Amniotic epithelial cell (primary cell): ENCODE measurements around the gene CEBPA.

Experiments
- DNase-seq: peaks from one replicate; pipeline ENCODE4 v3.0.0-alpha.2; 2010; ENCODE audit warnings: low read depth

Gene CEBPA

DNA sequence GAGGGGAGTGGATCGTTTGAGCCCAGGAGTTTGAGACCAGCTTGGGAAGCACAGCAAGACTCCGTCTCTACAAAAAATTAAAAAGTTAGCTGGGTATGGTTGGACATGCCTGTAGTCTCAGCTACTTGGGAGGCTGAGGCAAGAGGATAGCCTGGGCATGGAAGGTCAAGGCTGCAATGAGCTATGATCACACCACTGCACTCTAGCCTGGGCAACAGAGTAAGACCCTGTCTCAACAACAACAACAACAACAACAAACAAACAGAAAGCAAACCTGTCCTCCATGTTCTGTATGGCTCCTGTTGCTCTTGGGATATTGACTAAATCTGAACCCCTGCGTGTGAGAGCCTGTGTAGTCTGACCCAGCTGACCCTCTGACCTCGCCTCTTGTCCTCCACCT is 14.9 kb downstream of the CEBPA start:
- DNase-seq, result no peak

DNA sequence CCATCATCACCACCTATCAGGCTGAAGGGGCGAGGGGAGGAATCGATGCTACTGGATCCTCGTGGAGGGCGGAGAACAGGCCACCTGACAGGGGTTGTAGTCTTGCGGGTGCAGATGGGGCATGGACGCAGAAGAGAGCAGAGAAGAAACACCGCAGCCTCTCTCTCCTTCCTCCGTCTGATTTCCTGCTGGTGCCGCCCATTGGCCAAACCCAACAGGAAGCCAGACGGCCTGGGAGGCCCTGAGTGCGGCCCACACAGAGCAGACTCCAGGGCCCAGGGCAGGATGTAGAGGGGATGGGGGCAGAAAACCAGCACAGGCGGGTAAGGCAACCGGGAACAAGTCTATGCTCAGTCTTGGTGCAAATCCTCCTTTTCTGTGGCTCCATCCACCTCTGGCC is 15.4 kb downstream of the CEBPA start:
- DNase-seq, result no peak

DNA sequence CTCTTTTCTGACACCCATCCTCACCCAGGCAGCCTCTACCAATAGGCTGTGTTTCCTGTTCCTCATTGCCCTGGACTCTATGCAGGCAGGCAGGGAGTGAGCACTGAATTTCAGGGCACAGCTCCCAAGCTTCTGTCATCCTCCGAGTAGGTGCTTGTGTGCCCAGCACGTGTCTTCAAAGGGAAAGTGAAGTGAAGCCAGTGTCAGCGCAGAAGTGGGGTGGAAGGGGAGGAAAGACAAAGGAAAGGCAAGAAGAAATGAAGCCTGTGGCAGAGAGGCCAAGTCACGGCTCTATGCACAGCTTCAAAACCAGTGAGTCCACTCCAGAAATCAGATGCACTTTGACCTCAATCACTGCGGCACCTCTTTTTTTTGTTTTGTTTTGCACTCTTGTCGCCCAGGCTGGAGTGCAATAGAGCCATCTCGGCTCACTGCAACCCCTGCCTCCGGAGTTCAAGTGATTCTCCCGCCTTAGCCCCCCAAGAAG is 16.9 kb downstream of the CEBPA start:
- DNase-seq, result no peak

GRCh38 chr19:33284756-33285155 is 17.6 kb downstream of the CEBPA start:
- DNase-seq, result no peak

GRCh38 chr19:33284146-33284643 is 18.1 kb downstream of the CEBPA start:
- no peak for DNase-seq

GRCh38 chr19:33283589-33283988 is 18.7 kb downstream of the CEBPA start:
- no peak for DNase-seq

DNA sequence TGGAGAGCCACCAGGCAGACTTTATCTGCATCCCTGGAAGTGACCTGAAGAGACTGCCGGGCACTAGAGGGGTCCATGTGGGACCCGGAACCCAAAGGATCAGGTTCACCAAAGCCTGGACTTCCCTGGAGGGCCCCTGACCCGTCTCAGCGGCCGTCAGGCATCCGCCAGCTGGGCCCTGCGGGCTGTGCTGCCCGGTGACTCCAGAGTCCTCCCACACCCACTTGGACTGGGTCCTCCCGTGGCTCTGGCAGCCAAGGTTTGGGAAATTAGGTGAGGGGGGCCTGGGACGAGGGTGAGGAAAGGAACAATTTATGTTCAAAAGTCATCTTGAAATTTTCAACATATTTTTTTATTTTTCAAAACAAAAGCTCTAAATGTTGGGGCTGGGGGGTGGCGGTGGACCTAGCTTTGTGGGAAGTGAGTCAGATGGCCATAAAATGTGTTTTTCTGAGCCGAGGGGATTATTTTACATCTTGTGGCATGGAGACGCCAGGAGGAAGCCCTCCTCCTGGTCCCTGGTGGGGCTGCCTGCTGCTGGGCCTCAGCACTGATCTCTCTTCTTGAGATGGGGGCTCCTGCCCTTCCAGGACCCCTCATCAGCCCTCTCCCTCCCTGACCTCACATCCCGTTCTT is 20.2 kb downstream of the CEBPA start:
- peak; percentile 12 for DNase-seq

DNA sequence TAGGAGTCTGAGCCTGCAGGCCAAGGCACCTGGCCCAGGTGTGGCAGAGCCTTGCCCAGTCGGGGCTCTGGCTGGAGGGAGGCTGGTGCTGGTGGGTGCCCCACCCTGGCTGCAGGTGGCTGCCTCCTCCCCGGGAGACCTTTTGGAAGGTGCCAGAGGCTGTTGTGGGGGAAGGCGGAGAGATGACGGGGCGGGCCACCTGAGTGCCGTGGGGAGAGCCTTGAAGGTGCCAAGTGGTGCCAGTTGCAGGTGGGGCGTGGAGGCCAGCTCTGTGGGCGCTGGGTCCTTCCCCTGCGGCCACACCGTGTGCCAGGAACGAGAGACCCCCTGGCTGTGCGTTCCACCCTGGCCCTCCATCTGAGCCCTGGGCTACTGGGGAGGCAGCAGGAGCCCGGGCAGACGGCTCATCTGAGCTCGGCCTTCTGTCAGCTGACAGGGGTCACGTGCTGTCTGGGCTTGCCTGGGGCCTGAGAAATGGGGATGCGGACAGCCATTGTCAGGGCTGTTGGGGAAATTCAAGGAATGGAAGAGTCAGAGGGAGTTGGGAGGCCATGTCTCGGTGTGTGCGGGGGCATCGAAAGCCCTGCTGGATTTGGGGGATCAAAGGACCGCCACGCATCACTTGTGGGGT is 20.9 kb downstream of the CEBPA start:
- DNase-seq, result no peak

DNA sequence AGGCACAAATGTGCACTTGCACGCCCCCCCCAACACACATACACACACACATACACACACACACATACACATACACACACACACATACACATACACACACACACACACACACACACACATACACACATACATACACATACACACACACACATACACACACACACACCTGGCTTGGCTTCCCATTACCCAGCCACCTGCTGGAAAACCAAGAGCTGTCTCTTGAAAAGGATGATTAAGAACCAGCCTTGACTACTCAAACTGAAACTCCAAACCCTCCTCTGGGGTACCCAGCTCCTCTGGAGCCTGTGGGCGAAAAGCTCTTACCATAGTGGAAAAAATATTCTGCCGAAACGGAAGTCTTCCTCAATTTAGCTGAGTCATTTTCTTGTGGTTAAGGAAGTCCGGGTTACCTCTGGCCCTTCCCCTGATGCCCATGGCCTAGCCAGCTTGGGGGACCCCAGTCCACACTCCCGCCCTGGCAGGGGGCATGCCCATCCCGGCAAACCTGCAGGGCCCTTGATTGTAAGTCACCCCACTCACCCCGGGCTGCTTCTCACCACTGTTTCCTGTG is 21.9 kb downstream of the CEBPA start:
- DNase-seq, result no peak

- DNase-seq, result no peak
These were observed 22.6 kb downstream of the CEBPA start for GRCh38 chr19:33279430-33280350.

GRCh38 chr19:33278403-33279269 is 23.7 kb downstream of the CEBPA start:
- no peak for DNase-seq

GRCh38 chr19:33278023-33278402 is 24.3 kb downstream of the CEBPA start:
- no peak for DNase-seq

DNA sequence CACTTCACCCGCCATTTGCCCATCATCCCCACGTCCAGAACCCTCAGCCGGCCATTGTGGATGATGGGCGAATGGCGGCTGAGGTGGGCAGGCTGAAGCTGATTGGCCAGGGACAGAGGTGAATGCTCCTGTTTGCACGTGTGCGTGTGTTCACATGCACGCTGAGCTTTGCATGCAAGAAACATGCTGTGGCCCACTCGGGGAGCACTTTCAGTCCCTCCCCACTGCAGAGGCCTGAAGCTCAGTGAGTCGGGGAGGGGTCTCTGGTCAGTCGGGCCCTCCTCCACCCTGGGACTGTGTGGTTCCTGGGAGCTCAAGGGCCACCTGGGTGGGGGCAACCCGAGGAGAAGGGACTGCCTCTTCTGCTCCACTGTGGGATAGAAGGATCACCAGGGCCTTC is 24.9 kb downstream of the CEBPA start:
- no peak for DNase-seq

- no peak for DNase-seq
These were observed 26.3 kb downstream of the CEBPA start for GRCh38 chr19:33275933-33276619.

DNA sequence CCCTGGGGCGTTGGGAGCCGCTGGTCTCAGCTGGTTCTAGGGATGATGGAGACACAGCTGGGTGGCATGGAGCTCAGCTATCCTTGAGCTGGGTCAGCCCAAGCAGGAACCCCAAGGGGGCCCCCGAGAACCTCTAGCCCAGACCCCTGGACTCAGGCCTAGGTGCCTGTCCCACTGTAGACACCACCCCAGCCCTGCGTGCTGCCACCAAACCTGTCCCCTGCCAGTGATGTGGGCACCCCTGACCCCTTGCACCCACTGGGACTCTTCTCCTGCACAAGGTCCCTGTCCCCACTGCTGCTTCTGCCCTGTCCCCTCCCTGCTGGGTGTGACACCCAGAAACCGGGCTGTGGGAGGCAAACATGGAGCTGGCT is 26.8 kb downstream of the CEBPA start:
- DNase-seq, result no peak

DNA sequence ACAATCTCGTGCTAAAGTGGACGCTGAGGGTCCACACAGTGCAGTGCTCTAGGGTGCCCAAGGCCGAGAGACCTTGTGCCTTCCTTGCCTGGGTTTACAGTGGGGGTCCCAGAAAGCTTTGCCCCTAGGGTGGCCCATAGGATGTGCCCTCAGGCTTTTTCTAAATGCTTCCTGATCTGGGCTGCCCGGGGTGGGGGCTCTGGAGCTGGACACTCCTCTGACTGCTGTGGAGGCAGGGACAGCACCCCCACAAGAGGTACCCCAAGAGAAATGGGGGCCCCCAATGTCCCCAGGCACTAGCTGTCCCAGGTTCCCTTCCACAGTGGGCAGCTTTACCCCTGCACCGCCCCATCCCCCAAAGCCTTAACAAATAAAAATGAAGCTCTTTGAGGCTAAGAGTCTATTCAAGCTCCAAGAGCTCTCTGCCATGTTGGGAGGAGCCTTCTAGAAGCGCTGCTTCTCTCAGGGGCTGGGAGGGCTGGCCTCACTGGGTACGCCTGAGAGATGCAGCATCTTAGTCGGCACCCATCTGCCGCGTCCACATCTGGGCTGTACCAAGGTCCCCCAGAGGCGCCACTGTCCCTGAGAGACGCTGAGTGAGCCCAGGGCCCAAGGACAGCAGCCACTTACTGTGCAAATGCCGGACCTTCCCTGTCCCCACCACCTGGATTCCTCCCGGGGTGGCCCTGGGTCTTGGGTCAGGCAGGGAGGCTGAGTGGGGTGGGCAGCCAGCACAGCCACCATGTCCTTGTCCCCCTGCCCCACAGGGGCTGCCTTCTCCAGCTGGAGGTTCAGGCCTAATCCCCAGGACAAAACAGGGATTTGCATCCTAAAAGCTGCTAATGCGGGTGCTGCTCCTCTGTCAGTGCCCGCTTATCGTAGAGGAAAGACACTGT is 27.4 kb downstream of the CEBPA start:
- DNase-seq, result no peak

DNA sequence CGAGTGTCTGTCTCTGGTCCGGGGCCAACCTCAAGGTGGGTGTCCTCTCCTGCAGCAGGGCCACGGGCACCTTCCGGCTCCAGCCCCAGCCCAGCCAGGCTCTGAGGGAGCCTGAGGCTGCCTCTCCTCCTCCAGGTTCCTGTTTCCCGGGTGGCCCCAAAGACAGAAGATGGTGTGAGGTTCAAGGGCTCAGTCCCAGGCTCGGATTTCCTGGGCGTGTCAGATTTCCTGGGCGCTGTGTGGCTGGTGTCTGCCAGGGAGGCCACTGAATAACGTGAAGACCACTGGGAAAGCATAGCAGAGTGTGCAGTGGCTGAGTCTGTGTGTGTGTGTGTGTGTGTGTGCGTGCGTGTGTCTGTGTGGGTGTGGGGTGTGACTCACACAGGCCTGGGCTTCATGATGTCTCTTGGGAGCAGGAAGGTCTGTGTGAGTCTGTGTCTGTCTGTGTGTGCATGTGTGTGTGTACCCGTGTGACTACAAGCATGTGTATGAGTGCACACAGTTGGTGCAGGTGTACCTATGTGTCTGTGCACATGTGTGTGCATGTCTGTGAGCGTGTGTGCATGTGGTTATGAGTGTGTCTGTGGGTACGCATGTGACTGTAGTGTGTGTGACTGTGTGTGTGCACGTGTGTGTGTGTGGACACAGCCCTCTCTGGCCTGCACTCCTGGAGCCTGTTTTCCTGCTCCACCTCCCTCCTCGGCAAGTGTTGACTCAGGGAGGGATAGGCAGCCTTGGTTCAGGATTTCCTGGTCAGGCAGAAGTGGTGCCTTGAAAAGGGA is 28.3 kb downstream of the CEBPA start:
- peak; percentile 75 for DNase-seq

DNA sequence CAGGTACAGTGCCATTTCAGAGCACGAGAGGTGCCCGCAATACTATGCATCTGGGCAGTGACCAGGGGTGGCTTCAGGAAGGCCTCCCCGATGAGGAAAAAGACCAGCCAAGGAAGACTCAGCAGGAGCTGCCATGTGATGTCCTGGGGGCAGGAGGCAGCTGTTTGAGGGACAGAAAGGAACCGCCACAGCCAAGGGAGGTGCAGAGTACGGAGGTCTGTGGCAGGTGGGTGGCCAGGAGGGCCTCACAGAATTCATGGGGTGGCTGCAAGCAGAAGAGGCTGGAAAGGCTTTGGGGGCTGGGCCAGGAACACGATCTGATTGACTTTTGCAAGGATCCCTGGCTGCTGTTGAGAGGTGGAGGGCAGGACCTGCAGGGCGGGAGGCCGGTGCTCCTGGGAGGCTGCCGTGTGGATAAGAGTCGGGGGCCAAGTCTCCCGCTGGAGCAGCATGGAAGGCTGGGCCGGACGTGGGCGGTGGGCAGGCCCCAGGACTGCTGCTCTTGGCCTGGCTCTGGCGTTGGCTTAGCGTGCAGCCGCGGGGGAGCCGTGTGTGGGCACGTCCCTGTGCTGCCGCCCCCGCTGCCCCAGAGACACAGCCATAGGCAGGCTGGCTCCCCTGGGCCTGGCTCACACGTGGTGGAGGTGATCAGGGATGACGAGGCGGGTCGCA is 29.1 kb downstream of the CEBPA start:
- DNase-seq, result no peak
